NAMALWA (cell line): Measurements from ENCODE around the gene HHAT.
"Not testable (repeated sequence)": the region's sequence is repeated elsewhere in the genome, so short reads cannot be mapped to it uniquely, and the experiment has no call there.

ENCODE experiments used
- DNase-seq: peaks from one replicate; pipeline ENCODE4 v3.0.0-alpha.2; 2015; ENCODE audit warnings: low spot score

Gene HHAT

DNA sequence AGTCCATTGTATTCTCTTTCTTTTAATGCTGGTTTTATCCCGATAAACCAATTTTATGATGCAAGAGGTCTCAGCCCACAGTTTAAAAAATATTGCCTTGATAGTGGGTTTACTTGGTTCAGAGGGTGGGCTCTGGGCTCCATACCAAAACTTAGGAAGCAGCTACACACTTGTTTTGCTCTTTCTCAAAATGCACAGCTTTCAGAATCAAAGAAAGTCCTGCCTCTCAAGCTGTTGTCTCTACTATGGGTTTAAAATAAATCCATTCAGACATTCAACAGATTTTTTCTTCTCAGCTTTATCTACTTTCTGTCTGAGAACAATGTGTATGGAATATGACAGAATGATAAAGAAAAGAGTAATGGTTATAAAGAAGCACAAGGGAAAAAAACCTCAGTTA lies 14.8 kb upstream of the HHAT start:
- no peak for DNase-seq

DNA sequence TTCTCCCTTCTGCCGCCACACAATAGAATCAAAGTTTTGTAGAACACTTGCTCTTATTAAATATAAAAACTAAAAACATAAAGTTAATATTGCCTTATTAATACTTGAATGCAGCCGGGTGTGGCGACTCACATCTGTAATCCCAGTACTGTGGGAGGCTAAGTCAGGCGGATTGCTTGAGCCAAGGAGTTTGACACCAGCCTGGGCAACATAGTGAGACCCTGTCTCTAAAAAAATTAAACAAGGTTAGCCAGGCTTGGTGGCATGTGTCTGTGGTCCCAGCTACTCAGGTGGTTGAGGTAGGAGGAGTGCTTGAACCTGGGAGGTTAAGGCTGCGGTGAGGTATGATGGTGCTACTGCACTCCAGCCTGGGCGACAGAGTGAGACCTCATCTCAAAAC lies 13.2 kb upstream of the HHAT start:
- no peak for DNase-seq

DNA sequence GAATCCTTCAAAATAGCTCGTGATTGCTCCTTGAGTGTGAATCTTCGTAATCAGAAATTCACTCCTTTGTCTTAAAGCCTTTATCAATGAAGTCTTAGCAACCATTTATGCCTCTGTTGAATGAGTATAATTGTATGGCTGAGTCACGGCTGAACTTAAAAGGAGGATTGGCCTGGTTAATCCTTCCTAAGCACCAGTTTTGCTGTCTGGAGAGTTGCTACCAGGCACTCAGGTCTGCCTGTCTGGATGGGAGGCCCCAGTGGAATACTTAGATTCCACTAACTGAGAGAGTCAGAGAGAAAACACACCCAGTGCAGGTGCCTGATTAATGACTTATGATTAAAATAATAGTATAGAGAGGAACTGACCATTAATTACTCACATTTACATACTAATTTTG lies 7.6 kb upstream of the HHAT start:
- DNase-seq: no peak

DNA sequence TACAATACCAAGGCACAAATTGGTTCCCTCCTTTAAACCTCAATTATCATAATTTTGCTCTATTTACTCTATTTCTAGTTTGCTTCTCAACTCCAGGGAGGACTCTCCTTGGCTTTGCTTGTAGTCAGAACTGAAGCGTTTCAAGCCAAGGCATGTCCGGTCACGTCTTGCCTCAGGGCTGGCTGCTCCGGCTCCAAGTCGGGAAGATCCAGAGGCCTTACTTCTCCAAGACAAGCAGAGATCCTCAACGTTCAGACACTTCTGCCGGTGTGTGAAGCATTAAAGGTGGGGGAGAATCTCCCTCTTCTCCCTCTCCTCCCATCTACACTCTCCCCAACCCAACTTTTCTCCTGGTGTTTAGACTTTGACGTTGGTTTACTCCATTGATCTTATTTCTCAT lies 7.2 kb upstream of the HHAT start:
- no peak for DNase-seq

DNA sequence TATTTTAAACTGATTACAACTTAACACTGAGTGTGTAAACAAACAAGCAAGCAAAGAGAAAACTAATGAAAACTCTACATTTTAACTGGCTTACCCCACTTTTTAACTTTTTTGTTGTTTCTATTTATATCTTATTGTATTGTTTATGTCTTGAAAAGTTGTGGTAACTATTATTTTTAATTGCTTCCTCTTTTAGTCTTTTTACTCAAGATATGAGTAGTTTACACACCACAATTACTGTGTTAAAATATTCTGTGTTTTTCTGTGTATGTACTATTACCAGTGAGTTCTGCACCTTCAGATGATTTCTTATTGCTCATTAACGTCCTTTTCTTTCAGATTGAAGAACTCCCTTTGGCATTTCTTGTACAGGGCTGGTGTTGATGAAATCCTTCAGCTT lies 4.7 kb upstream of the HHAT start:
- DNase-seq: no peak

DNA sequence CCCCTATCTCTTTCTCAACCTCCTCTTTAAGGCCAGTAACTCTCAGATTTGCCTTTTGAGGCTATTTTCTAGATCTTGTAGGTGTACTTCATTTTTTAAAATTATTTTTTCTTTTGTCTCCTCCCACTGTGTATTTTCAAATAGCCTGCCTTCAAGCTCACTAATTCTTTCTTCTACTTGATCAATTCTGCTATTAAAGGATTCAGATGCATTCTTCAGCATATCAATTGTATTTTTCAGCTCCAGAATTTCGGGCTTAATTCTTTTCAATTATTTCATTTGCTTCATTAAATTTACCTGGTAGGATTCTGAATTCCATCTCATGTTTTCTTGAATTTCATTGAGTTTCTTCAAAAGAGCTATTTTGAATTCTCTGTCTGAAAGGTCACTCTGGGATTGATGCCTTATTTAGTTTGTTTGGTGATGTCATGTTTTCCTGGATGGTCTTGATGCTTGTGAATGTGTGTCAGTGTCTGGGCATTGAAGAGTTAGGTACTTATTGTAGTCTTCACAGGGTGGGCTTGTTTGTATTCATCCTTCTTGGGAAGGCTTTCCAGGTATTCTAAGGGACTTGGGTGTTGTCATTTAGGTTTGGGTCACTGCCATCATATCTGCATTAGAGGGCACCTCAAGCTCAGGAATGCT lies 3.6 kb upstream of the HHAT start:
- no peak for DNase-seq

DNA sequence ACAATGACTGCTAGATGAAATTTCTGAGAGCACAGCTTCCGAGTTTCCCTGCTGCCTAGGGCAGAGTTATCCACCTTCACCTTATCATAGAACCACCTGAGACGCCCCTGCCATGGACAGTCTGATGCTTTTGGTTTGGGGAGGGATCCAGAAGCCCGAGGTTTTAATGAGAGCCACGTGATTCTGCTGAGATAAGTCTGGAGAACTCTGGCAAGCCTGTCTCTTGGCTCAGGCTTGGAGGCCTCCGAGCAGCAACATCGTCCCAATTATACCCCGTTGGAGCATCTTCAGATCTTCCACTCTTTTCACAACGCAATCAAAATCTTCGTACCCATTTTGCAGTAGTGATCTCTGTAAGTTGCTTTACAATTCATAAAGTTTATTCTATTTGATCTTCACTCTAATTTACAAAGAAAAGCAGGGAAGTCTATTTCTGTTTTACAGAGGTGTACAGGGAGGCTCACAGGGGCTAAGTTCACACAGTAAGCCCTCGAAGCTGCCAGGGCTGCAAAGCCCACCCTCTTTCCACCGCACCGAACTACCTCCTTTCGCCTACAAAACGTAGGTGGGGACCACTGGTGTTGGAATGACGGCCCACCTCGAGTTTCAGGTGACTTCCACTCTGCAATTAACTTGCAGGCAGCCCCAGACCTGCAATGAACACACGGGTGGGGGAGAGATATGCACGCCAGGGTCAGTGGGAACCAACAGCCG lies 513 bp upstream of the HHAT start:
- no peak for DNase-seq

DNA sequence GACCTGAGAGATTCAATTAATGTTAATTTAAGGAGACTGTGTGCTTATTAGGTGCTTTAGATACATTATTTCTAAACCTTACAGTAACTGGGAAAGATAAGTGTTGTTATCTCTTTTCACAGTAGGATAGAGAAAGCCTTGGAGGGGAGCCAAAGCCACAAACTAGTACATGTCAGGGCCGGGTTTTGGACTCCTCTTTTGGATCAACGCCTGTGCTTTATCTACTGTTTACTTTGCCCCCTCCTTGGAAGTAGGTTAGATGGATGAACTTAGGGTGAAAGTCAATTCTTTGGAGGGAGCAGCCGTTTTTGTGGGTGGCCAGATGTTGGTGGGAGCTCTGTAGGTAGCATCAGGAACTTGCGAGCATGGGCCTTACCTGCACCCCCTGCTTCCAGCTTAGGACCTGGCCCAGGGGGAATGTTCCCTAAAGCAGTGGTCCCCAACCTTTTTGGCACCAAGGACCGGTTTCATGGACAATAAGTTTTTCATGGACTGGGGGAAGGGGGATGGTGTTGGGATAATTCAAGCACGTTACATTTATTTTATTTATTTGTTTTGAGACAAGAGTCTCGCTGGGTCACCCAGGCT lies 1.7 kb downstream of the HHAT start:
- DNase-seq: no peak

DNA sequence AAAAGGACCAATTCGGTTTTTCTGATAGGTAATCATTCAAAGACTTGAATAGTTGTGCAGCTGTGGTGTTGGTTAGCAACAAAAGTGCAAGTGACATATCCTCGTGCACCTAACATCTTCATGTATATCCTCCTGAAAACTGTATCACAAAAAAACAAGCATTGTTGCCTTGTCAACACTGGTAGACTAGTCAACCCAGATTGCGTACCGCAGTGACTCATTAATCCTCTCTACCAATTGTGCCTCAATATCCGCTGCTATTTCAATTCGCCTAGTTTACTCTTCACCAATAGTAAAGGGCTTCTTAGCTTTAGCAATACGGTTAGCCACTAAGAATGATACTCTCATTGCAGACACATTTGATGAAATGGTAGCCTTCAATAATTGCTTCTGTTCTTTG lies 3.5 kb downstream of the HHAT start:
- DNase-seq: no peak

DNA sequence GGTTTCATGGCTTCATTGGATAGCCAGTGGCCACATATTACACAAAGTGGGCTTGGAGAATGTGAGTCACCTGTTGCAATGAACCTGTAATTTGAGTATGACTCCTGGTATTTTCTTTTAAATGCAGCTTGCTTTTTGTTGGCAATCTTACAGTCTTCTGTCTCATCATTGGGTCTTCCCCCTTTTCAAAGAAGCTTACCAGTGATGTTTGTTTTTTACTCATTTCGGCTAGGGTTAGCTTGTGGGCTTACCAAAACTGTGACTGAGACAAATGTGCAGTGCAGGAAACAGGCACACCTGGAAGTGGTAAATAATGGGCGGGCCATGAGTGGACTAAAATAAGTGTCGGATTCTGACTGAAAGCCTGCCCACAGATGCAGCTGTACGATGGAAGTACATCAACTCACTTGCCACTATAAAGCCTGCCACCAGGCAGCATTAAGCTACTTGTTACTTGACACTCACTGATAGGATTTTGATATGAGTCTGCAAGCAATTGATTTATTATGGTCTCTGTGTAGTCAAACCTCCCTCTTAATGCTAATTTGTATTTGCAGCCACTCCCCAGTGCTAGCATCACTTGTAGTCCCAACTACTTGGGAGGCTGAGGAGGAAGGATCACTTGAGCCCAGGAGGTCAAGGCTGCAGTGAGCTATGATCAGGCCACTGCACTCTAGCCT lies 4.2 kb downstream of the HHAT start:
- DNase-seq: no peak

DNA sequence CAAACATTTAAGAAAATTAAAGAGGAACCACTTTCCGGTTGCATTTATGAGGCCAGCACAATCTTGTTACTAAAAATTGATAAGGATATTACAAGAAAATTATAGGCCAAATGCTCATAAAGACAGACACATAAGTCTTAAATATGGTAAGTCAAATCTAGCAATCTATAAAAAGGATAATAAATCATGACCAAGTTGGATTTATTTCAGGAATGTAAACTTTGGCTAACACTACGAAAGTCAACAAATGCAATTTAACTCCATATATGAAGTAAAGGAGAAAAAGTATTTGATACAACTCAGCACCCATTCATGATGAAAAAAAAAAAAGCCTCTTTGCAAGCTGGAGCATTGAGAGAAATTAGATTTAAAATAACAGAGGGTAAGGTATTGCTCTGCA lies 6.3 kb downstream of the HHAT start:
- DNase-seq: no peak

DNA sequence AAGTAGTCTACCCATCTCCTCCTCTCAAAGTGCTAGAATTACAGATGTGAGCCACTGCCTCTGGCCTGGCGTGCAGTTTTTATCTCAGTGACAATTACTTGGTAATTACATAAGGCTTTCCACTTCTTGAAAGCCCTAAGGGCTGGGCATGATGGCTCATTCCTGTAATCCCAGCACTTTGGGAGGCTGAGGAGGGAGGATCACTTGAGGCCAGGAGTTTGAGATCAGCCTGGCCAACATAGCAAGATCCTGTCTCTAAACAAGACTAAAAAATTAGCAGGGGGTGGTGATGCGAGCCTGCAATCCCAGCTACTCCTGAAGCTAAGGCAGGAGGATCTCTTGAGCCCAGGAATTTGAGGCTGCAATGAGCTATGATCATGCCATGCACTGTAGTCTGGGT lies 7.7 kb downstream of the HHAT start:
- no peak for DNase-seq

DNA sequence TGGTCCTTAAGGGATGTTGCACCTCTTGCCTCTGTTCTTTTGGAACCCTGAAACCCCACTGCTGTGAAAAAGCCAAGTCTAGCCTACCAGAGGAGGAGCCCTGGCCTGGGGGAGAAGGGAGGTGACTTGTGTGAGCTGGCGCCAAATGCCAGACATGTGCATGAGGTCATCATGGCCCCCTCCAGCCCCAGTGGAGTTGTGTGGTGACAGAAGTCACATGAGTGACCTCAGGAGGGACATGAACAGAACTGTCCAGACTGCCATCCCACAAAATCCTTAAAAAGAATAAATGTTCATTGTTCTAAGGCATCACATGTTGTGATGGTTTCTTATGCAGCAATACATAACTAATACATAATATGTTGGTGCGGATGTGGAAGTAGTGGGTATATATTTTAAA lies 10.8 kb downstream of the HHAT start:
- DNase-seq: no peak

DNA sequence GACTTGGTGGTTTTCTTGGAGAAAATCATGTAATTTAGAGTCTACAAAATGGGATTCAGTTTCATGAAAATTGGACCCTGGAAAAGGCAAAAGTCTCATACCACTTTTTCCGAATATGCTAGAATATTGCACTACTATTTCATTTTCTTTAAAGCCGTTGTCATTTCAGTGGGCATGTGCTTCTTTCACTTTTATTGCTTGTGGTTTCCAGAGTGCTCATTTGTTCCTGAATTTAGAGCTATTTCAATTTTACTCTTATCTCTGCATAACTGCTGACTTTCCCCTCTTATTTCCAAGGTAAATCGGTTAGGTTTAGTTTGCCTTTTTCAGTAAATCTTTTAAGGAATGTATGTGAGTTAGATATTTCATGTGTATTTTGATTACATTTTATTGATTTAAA lies 11.6 kb downstream of the HHAT start:
- DNase-seq: no peak

DNA sequence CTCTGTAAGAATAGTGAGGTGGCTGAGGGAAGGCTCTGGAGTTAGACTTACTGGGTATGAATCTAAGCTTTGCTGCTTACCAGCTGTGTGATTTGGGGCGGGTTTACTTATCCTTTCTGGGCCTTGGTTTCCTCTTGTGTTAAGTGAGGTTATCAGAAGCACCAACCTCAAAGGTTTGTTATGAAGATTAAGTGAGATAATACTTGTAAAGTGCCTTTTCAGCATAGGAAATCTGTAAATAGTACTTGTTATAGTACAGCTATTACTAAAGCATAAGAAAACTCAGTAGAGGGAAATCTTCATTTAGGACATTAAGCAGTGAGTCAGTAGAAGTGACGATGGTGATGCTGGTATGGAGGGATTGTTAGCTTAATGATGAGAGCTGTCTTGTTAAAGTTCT lies 12.1 kb downstream of the HHAT start:
- no peak for DNase-seq

DNA sequence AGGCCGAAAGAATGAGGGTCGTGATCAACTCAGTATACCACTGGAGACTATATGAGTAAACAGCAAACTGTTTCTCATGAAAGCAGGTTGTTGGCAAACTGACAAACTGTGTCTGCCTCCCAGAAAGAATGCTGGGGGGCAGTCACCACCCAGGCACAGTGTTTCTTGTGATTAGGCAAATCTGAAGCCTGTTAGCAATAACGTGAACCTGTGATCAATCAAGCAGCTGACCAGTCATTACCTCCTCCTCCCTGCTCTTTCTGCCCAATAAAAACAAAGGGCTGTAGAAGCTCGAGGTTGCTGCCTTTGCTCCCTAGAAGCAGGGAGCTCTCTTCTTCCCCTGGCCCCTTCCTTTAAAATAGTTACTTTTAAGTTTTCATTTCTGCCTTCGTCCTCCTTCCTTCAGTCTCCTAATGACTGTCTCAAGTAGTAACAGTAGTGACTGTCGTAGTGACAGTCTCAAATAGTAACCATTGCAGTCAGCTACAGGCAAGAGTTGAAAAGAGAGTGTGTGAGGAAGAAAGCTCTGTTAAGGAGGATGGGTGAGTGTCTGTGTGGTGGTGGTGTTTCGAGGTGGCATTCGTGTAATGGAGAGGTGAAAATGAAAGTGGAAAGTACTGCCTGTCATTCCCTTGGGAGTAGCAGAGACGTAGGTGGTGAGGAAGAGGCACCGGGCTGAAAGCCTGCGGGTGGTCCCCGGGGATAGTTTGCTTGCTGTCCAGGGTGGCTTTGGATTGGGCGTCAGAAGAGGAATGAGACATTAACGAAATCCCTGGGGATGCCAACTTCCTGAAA lies 14.5 kb downstream of the HHAT start:
- peak; percentile 29 for DNase-seq

DNA sequence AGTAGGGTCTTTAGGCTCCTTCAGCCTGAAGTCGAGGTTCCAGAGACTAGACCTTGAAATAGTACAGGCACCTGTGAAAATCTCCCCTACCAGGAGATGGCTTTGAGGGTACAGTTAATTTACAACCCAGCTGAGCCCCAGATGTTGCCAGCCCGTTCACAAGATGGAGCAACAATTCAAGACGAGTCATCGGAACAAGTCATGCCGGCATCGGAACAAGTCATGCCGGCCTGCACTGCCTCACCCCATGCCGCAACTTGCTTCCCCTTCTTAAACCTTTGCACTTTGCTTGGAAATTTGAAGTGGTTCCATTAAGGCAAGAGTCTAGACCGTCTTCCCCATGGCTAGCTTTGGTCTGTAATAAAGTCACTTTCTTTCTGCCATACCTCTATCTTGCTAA lies 16.0 kb downstream of the HHAT start:
- no peak for DNase-seq

DNA sequence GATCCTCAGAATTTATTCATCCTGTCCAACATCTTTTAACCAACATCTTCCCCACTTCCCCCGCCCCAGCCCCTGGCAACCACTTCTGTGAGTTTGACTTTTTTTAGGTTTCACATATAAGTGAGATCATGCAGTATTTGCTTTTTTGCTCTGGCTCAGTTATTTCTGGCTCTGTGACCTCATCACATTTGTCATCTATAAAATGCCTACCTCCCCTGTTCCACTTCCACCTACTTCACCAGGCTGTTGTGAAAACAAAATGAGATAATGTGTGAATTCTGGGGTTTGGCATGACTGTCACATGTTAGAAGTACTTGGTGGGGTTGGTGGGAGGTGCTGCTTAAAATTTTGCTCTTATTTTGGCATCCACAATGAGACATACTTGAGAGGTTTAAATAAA lies 18.4 kb downstream of the HHAT start:
- DNase-seq: no peak

DNA sequence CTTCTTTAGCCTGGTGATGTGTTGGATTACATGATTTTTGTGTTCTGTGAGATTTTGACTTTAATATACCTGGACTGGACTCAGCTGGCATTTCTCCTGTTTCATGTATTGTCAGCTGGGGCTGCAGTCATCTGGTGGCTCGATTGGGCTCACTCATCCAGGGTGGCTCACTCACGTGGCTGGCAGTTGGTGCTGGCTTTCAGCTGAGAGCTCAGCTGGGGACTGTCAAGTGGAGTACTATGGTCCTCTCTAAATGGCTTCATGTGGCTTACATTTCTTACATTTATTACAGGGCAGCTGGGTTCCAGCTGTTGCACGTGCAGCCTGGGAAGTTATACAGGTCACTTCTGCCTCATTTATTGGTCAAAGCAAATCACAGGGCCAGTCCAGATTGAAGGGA lies 22.8 kb downstream of the HHAT start:
- DNase-seq: no peak

DNA sequence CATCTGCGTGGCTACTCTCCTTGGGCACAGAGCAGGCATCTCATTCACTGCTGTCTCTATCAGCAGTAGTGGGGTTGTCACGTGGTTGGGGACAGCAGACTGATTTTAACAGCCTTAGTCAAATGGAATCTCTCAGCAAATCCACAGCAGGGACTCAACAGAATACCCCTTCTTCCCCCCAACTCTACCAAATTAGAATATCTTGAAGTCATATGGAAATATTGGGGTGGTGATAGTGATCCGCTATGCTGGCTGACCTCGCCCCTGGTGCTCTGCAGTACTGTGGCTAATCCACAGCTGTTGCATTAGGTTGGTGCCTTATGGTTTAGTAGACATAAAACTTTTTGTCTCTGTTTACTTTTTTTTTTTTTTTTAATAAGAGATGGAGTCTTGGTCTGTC lies 23.9 kb downstream of the HHAT start:
- DNase-seq: no peak

DNA sequence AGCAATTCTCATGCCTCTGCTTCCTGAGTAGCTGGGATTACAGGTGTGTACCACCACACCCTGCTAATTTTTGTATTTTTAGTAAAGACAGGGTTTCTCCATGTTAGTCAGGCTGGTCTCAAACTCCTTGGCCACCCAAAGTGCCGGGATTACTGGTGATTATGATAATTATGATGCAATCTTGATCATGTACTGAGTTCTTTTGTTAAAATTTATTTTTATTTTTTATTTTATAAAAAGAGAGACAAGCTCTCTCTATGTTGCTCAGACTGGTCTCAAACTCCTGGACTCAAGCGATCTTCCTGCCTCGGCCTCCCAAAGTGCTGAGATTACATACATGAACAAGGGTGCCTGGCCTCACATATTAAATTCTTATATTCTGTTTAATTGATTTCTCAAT lies 25.6 kb downstream of the HHAT start:
- not testable (repeated sequence) for DNase-seq

DNA sequence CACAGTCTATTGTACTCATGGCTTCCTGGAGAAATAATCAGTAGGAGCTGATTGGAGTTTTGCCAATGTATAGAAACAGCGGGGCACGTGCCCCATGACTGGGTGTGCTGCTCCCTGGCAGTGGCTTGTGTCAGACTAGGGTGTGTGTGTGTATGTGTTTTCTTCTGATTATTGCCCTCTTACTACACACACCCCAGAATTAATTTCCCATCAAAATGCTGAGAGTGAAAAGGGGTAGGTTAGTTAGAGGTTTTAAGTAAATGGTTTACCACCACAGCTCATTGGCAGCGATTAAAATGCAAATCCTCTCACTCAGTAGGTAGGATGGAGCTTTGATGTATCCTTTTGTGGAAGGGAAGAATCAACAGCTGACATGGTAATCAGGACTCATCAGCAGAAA lies 29.9 kb downstream of the HHAT start:
- DNase-seq: no peak

DNA sequence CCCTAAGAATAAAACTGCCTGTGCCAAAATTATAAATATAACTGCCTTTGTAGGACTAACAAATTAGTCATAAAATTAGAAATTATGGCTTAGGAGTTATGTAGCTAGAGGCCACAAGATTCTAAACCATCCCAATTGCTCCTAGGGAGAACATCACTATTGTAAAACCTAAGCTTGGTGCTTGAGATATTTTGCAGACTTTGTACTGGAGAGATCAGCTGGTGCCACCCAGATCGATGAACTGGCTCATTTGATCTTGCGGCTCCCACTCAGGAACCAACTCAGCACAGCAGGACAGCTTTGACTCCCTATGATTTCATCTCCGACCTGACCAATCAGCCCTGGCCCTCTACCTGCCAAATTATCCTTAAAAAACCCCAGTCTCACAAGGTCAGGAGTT lies 30.6 kb downstream of the HHAT start:
- no peak for DNase-seq
